ENCODE data around the gene ZNF345. TPM values are rescaled to one million over a fixed set of nuclear protein-coding genes. Genes with fewer than 3 reads are reported as not detected.

ZNF345 gene
- total and polyA plus RNA-seq, 2 of the 4 experiments (the other 2 are of a cell fraction), result 1.8 to 3.0 TPM

DNA sequence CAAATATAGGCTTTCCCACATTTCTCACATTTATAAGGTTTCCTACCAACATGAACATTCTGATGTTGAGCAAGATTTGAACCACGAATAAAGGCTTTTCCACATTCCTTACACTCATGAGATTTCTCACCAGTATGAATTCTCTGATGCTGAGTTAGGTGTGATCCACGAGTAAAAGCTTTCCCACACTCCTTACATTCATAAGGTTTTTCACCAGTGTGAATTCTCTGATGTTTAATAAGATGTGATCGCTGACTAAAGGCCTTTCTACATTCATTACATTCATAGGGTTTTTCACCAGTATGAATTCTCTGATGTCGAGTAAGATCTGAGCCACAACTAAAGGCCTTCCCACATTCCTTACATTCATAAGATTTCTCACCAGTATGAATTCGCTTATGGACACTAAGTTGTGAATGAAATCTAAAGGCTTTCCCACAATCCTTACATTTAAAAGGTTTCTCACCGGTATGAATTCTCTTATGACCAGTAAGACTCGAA lies 31.5 kb upstream of the ZNF345 start:
- Histone ChIP-seq H3K4me2 (ENCODE audit: low read depth, low read length) (no peak overlapping the region), H3K18ac (ENCODE audit: low read depth, low read length) (no peak overlapping the region), H4K8ac (ENCODE audit: low read depth in 2 of 2, low read length in 2 of 2) (no peak overlapping the region), H3K36me3 (ENCODE audit: control insufficient read depth, insufficient read depth, low read length) (peaks cover 49% of the 10 kb centered on the region), H3K27me3 (ENCODE audit: control insufficient read depth, insufficient read depth, low read length) (no peaks in the 10 kb centered on the region), H2BK15ac (ENCODE audit: low read depth, low read length) (no peak overlapping the region), H3K14ac (replicated peaks; ENCODE audit: low read depth, low read length) (no peak overlapping the region), H3K4ac (ENCODE audit: low read depth, low read length) (no peak overlapping the region), H4K20me1 (ENCODE audit: insufficient read depth, low read length) (no peaks in the 10 kb centered on the region), H3K56ac (ENCODE audit: extremely low read depth, insufficient read depth, low read length) (no peak overlapping the region), H2AK9ac (replicated peaks; ENCODE audit: low read depth, low read length, poor library complexity) (no peak overlapping the region), H3K23ac (ENCODE audit: low read depth, low read length) (no peak overlapping the region), H3K4me3 (ENCODE audit: insufficient read depth, low read depth, low read length) (no peak overlapping the region), H3K9me1 (ENCODE audit: insufficient read depth, low read length) (no peaks in the 10 kb centered on the region), H2BK120ac (ENCODE audit: low read depth, low read length) (no peak overlapping the region), H4K5ac (ENCODE audit: low read depth, low read length) (no peak overlapping the region), H2BK20ac (ENCODE audit: low read depth, low read length) (no peak overlapping the region), H2AFZ (replicated peaks; ENCODE audit: low read length, poor library complexity) (no peak overlapping the region), H3K27ac (ENCODE audit: insufficient read depth, low read length) (no peak overlapping the region), H4K91ac (ENCODE audit: insufficient read depth, low read depth, low read length) (no peak overlapping the region), H3K9me3 (ENCODE audit: control insufficient read depth, insufficient read depth, low read length) (peaks cover 82% of the 10 kb centered on the region), H3K4me1 (ENCODE audit: control insufficient read depth, insufficient read depth, low read length) (no peaks in the 10 kb centered on the region), H3K79me1 (ENCODE audit: low read depth in 1 of 2, low read length in 2 of 2) (peaks cover 0 to 4% of the 10 kb centered on the region in 2 experiments; a peak in 1 of 4 replicates), H2AK5ac (ENCODE audit: low read depth, low read length) (no peak overlapping the region), H3K9ac (ENCODE audit: low read depth, low read length) (no peak overlapping the region), H2BK5ac (ENCODE audit: low read depth, low read length, poor library complexity, severe bottlenecking) (no peak overlapping the region)
- ChIA-PET POLR2A (ENCODE audit: unreplicated experiment) (no interaction called here), CTCF (no interaction called here)
- DNase-seq, result no peak
- dilution Hi-C loops (cut with HindIII; ENCODE audit: low sequenced_read_pairs, unreplicated experiment) (no loop called here), intact Hi-C loops (cut with micrococcal nuclease) (no loop called here), in situ Hi-C loops (cut with MboI; ENCODE audit: low sequenced_read_pairs) (no loop called here)
- no peak for TF ChIP-seq POLR2A (IDR thresholded peaks at IDR 0.05; ENCODE audit: low read depth, low read length)
- no peak for TF ChIP-seq RAD21 (IDR thresholded peaks at IDR 0.05; ENCODE audit: low read length)
- TF ChIP-seq, protein P1, sequence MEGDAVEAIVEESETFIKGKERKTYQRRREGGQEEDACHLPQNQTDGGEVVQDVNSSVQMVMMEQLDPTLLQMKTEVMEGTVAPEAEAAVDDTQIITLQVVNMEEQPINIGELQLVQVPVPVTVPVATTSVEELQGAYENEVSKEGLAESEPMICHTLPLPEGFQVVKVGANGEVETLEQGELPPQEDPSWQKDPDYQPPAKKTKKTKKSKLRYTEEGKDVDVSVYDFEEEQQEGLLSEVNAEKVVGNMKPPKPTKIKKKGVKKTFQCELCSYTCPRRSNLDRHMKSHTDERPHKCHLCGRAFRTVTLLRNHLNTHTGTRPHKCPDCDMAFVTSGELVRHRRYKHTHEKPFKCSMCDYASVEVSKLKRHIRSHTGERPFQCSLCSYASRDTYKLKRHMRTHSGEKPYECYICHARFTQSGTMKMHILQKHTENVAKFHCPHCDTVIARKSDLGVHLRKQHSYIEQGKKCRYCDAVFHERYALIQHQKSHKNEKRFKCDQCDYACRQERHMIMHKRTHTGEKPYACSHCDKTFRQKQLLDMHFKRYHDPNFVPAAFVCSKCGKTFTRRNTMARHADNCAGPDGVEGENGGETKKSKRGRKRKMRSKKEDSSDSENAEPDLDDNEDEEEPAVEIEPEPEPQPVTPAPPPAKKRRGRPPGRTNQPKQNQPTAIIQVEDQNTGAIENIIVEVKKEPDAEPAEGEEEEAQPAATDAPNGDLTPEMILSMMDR (conservative IDR thresholded peaks at IDR 0.05; ENCODE audit: low read depth, low read length), result no peak
- no peak for TF ChIP-seq MXI1 (IDR thresholded peaks at IDR 0.05; ENCODE audit: borderline replicate concordance, low read depth, low read length)
- no peak for TF ChIP-seq RCOR1 (IDR thresholded peaks at IDR 0.05; ENCODE audit: insufficient replicate concordance, low read length)
- no peak for TF ChIP-seq NFE2L2 (IDR thresholded peaks at IDR 0.05; ENCODE audit: low read depth, low read length)
- TF ChIP-seq MAFK (IDR thresholded peaks at IDR 0.05; ENCODE audit: low read depth, low read length), result no peak
- TF ChIP-seq FOS (IDR thresholded peaks at IDR 0.05; ENCODE audit: low read depth, low read length), result no peak
- TF ChIP-seq CEBPB (IDR thresholded peaks at IDR 0.05; ENCODE audit: low read depth, low read length), result no peak
- no peak for TF ChIP-seq SMC3 (IDR thresholded peaks at IDR 0.05; ENCODE audit: low read depth, low read length)
- TF ChIP-seq RFX5 (IDR thresholded peaks at IDR 0.05; ENCODE audit: low read depth, low read length), result no peak
- TF ChIP-seq, protein P2, sequence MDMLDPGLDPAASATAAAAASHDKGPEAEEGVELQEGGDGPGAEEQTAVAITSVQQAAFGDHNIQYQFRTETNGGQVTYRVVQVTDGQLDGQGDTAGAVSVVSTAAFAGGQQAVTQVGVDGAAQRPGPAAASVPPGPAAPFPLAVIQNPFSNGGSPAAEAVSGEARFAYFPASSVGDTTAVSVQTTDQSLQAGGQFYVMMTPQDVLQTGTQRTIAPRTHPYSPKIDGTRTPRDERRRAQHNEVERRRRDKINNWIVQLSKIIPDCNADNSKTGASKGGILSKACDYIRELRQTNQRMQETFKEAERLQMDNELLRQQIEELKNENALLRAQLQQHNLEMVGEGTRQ (IDR thresholded peaks at IDR 0.05; ENCODE audit: low read depth, low read length), result no peak
- TF ChIP-seq BHLHE40 (IDR thresholded peaks at IDR 0.05; ENCODE audit: low read depth, low read length), result no peak
- no peak for TF ChIP-seq CHD1 (IDR thresholded peaks at IDR 0.05; ENCODE audit: low read depth, low read length)
- TF ChIP-seq MAZ (IDR thresholded peaks at IDR 0.05; ENCODE audit: borderline replicate concordance, low read depth, low read length), result no peak
- TF ChIP-seq, protein P3, sequence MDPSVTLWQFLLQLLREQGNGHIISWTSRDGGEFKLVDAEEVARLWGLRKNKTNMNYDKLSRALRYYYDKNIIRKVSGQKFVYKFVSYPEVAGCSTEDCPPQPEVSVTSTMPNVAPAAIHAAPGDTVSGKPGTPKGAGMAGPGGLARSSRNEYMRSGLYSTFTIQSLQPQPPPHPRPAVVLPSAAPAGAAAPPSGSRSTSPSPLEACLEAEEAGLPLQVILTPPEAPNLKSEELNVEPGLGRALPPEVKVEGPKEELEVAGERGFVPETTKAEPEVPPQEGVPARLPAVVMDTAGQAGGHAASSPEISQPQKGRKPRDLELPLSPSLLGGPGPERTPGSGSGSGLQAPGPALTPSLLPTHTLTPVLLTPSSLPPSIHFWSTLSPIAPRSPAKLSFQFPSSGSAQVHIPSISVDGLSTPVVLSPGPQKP (IDR thresholded peaks at IDR 0.05; ENCODE audit: borderline replicate concordance, low read depth, low read length), result no peak
- no peak for ATAC-seq (ENCODE audit: low read depth)
- no TSS peak for BruUV-seq (replicated peaks)
- WGBS, 2 experiments (ENCODE audit: extremely low coverage in 2 of 2, insufficient read length in 1 of 2), result no CpG with 5 or more reads among the region's 7 CpGs
